Stimulated activated CD8-positive, alpha-beta memory T cell treated with anti-CD3 and anti-CD28 coated beads, Interleukin-15, amount 100 ng/mL, for 1 hour (primary cell): ENCODE data around the gene GNB1.
A peak's percentile ranks its signal among the peaks of the same experiment; 100 is the strongest.
"Not testable (repeated sequence)": the region's sequence is repeated elsewhere in the genome, so short reads cannot be mapped to it uniquely, and the experiment has no call there.

Experiments used
- DNase-seq: peaks from one replicate; pipeline ENCODE4 v3.0.0-alpha.2; 2020; ENCODE audit warnings: low read depth

The GNB1 gene

DNA sequence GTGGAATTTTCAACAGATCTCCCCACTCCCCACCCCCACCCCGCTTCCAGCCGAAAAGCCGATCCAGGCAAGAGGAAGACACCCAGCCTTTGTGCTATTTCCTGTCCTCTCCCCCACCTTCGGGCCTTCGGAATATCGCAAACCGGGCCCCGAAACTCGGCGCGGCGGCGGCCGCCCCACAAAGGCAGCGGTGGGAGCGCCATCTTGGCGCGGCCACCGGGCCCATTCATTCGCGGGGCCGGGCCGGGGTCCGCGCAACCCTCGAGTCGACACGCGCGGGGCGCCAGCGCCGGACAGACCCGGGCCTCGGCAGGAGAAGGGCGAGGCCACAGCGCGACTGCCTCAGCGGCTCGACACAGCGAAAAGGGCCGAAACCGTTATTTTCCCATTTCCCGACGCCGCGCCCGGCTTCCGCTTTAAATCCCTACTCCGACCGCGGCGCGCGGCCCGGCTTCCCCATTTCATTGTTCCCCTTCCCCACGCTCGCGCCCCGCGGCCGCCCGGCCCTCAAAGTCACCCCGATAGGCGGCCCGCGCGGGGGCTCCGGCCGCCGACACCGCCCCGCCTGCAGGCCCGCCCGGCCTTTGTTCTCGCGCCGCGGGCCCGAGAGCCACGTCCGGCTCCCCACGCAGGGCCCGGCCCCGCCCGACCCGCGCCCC, 911 bp downstream of the GNB1 start:
- peak; percentile 22 for DNase-seq

DNA sequence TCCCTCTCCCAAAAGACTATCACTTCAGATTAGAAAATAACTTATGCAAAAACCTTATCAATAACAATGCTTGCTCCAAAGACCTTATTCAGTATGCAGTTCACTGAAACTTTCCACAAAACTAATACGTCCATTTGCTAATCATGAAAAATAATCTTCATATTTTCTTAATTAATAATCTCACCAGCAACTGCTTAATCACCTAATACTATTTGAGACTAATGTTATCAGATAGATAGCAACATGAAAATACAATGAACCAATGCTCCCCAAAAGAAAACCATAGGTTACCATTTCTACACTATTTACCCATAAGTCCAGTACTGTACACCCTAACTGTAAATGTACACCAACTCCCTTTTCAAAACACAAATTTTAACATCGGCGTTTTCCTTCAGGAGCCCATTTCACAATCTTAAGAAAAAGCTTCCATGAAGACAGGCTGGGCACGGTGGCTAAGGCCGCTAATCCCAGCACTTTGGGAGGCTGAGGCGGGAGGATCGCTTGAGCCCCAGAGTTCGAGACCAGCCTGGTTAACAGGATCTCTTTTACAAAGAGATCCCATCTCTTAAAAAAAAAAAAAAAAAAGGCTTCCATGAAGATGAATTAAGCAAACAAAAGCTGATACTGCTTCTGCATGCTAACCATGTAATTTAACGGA, 1.7 kb downstream of the GNB1 start:
- DNase-seq = no peak

DNA sequence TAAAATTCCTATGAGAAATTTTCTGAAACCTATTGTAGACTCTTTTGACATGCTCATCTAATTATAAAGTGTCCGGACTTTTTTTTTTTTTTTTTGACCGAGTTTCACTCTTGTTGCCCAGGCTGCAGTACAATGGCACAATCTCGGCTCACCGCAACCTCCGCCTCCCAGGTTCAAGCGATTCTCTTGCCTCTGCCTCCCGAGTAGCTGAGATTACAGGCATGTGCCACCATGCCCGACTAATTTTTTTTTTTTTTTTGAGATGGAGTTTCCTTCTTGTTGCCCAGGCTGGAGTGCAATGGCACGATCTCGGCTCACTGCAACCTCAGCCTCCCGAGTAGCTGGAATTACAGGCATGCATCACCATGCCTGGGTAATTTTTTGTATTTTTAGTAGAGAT, 7.0 kb downstream of the GNB1 start:
- DNase-seq = not testable (repeated sequence)

DNA sequence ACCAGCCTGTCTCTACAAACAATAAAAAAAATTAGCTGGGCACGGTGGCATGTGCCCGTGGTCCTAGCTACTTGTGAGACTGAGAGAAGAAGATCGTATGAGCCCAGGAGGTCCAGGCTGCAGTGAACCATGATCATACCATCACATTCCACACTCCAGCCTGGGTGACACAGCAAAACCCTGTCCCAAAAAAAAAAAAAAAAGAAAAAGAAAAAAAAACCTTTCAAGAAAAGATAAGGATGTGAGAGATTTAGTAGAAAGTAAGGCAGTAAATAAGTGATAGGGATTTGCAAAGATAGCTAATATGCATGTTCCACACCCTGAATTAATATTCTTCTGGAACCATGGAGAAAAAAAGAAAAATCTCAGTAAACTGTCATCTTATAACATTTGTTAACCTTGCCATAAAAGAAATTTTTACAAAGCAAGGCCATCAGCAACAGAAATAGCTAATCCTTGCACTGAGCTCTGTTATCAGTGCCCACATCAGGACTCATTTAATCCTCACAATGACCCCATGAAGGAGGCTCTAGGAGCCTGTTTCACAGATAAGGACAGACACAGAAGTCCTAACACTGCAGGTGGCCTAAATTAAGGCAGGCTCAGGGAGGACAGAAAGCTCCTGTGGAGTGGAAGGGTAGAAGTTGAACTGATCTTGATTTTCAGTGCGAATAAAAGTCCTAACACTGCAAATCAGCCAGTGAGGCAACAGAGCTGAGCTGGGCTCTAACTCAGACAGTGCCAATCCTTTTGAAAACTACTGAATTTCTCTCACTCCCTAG, 7.6 kb downstream of the GNB1 start:
- no peak for DNase-seq

DNA sequence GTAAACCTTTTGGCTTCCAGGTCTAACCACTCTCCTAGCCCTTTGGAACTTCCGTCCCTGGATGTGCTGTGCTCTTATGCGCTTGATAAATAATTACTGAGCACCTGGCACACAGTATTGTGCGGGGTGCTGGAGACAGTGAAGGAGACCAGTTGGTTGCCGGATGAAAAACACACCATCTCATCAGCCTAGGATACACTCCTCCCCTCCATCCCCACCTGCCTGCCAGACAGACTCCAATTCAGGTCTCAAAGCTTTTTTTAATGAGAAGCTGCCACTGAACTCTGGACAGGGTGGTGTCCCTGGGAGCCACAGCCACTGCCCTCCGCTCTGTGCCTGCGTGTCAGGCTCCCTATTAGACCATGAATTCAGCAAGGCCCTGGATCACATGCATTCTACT, 9.2 kb downstream of the GNB1 start:
- DNase-seq = no peak

DNA sequence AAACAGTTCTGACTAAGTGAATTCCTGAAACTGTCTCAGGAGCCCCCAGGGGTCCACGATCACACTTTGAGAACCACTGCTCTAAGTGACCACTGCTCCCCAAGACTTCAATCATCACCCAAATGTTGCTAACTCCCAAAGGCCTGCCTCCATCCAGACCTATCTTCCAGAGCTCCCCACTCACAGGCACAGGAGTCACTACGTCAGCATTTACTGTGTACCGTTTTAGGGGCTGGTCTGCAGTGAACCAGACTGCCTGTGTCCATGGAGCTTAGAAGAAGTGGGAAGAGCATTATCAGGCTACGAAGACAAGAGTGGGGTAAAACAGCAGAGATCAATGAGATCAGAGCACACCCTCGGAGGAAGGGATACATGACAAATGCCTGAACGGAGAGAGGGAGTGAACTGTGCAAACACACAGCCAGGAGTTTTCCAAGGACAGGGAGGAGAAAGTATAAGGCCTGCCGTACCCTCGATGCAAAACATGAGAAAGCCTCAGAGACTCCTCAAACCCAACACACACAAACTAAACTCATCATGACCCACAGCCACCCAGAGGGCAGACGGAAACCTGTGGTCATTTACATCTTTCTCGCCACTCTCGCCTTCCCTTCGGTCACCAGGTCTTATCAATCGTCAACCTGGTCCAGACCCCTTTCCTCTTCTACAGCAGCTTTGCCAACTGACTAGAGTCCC, 10.1 kb downstream of the GNB1 start:
- no peak for DNase-seq

DNA sequence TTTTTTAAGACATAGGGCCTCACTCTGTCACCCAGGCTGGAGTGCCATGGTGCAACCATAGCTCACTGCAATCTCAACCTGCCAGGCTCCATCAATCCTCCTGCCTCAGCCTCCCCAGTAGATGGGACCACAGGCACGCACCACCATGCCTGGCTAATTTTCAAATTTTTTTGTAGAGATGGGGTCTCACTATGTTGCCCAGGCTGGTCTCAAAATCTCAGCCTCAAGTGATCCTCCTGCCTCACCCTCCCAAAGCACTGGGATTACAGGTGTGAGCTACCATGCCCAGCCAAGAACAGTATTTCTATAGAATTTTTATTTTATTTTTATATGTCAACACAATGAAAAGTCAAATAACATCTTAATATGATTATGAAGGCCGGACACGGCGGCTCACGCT, 10.9 kb downstream of the GNB1 start:
- DNase-seq = no peak

DNA sequence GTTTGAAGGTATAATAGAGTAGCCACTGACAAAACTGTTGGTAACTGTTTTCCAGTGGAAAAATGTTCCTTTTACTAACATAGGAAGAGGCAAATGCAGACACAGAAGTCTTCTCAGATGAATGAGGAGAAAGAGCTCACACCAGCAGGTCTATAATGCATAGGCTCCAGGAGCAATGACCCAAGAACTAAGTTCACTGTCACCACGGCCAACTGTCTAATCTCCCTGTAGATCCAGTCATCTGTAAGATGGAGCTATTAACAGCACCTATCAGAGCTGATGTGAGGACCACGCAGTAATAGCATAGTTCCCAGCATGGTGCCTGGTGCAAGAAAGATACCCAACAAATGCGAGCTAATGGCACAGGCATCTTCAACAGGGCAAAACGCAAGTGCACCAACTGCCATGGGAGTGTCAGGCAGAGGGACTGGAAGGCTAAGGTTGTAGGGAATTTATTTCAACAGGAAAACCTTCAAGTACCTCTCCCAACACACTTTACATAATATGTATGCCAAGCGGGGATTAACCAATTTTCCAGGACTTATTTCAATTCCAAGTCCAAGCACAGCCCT, 12.9 kb downstream of the GNB1 start:
- DNase-seq = no peak

DNA sequence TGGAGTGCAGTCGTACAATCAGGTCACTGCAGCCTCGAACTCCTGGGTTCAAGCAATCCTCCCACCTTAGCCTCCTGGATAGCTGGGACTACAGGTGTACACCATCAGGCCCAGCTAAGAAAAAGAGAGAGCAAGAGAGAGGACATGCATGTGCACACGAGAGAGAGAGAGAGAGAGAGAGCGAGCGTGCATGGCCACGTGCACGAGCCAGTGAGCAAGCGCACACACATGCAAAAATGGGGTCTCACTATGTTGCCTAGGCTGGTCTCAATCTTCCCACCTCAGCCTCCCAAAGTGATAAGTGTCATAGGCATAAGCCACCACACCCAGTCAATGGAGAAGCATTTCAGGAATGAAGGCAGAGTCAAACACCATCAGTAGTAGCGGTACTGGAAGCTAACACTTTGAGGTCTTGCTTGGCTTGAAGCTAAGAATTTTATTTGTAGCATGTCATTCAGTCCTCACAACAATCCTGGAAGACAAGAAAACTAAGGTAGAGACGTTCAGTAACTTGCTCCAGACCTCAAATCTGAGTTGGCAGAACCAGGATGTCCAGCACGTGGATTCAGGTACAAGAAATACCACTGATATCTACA, 14.5 kb downstream of the GNB1 start:
- DNase-seq = no peak

DNA sequence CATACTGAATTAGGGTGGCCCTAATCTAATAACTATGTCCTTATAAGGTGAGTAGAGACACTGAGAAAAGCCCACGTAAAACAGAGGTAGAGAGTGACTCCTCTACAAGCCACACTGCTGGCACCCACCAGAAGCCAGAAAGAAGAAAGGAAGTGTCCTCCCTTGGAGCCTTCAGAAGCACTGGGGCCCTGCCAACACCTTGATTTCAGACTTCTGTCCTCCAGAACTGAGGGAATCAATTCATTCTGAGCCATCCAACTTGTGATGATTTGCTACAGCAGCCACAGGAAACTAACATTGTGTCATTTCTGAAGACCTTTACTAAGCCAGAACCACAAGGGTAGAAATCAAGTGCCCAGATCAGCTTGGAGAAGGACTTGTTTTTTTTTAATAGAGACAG, 15.0 kb downstream of the GNB1 start:
- DNase-seq = no peak

DNA sequence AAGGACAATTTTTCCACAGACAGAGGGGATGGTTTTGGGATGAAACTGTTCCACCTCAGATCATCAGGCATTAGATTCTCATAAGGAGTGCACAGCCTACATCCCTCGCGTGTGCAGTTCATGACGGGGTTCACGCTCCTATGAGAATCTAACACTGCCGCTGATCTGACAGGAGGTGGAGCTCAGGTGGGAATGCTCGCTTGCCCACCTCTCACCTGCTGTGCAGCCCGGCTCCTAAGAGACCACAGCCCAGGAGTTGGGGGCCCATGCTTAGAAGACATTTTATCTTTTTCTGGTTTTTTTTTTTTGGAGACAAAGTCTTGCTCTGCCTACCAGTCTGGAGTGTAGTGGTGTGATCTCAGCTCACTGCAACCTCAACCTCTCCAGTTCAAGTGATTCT, 16.0 kb downstream of the GNB1 start:
- no peak for DNase-seq

DNA sequence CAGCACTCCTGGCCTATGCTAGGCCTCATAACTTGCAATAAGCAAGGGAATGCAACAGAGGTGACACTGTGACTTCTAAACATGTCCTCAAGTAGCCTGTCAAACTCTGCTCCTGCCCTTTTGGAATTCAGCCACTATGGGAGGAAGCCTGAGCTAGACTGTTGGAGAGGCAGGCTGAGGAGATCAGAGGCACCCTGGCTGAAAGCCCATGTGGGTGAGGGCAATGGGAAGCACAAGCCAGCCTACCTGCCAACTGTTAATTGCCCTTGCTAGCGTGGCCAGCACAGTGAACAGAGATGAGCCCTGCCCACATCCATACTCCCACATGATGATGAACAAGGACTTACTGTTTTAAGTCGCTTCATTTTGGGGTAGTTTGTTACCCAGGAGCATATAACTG, 17.7 kb downstream of the GNB1 start:
- DNase-seq = no peak

DNA sequence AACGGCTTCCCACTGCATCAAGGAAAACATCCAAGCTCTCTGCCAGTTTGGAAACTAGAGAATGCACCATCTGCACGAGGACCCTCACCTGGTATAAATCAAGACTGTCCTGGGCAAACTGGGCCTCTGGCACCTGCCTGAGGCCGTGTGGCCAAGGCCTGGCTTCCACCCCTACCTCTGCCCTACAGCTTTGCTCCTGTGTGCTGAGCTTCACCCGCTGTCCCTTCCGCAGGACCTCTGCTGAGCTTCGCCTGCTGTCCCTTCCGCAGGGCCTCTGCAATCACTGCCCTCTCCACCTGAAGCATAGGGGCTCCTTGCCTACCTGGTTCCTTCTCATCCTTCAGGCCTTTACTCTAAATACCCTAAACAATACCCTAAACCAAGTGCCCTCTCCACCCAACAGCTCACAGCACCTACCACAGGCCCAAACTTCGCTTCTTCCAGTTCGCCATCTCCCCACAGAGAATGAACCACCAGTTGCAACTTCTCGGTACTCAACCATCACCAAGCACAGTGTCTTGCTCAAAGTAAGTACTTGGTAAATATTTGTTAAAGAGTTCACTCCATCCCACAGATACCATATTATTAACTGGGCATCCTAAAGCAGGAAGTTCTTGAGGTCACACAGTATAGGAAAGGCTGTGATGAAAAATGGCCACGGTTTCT, 18.4 kb downstream of the GNB1 start:
- DNase-seq = no peak

DNA sequence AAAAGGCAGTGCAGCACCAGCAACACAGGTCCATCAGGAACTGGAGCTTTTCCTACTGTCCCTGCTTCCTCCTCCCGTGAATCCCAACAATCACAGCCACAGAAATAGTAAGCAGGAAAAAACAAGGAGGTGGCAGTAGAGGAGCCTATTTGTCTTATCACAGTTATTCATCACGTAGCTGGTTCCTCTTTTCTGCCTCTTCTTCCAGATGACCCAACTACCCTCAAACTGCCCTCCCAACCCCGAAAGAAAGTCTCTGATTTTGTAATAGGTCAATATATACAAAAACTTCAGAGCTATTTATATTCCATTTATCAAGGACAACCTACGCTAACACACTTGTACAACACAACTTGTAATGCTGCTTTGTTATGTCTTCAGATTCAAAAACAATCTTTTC, 21.4 kb downstream of the GNB1 start:
- DNase-seq = no peak

DNA sequence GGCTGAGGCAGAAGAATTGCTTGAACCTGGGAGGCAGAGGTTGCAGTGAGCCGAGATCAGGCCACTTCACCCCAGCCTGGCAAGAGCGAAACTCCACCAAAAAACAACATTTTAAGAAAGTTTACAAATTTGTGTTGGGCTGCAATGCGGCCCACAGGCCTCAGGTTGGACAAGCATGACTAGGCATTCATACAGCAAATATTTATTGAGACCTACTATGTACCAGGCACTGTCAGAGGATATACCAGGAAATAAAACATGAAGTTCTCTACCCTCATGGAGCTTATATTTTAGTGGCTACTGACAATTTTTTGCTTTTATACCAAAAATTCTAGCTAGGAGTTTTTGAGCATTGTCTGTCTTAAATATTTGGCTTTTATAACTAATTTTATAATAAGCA, 23.7 kb downstream of the GNB1 start:
- DNase-seq = no peak

DNA sequence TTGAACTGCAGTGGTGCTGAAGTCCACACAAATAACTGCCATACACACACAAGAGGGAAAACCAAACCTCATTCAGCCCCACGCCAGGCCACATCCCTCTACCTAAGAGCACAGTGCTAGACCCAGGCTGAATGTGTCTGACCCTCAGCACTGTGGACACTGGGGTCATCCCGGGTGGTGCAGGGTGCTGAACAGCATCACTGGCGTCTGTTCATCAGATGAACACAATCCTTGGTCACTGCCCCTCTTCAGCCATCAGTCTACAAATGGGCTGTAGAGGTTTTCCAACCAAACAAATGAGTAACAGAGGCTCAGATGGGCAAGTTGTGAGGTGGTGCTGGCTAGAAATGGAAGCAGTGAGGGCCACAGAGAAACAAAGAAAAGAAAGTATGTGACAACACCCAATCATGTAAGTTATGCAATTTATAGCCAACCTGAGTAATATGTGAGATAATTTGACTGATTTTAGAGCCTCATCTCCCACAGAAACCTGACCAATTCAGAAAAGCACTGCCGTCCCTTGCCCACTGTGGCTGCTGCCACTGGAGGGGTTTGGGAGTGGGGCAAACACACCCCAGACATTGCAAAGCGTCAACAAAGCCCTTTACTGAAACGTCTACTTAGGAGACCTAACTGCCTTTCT, 27.9 kb downstream of the GNB1 start:
- DNase-seq = no peak

DNA sequence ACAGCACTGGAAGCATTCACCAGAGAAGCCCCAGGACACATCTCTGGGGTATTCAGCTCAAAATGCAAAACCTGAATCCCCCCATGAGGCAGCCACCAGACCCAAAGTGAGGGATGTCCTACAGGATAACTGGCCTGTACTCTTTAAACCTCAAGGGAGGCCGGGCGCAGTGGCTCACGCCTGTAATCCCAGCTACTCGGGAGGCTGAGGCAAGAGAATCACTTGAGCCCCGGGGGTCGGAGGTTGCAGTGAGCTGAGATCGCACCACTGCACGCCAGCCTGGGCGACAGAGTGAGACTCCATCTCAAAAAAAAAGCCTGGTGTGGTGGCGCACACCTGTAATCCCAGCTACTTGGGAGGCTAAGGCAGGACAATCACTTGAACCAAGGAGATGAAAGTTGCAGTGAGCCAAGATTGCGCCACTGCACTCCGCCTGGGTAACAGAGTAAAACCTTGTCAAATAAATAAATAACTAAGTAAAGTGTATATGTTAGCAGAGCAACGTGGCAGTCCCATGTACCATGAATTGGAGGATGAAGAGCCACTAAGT, 29.1 kb downstream of the GNB1 start:
- not testable (repeated sequence) for DNase-seq

DNA sequence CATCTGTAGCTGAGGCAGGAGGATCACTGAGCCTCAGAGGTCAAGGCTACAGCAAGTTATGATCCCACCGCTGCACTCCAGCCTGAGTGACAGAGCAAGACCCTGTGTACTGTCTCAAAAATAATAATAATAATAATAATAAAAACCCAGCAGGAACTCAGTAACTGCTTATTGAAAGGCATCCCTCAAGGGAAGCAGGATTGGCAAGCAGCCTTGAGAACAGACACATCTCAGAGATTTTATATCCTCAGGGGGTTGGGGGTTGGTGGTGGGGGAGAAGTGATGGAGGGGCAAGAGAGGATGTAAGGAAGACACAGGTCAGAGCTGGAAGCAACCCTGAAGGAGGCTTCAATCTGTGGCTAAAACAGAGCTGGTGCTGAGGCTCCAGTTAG, 29.6 kb downstream of the GNB1 start:
- no peak for DNase-seq

DNA sequence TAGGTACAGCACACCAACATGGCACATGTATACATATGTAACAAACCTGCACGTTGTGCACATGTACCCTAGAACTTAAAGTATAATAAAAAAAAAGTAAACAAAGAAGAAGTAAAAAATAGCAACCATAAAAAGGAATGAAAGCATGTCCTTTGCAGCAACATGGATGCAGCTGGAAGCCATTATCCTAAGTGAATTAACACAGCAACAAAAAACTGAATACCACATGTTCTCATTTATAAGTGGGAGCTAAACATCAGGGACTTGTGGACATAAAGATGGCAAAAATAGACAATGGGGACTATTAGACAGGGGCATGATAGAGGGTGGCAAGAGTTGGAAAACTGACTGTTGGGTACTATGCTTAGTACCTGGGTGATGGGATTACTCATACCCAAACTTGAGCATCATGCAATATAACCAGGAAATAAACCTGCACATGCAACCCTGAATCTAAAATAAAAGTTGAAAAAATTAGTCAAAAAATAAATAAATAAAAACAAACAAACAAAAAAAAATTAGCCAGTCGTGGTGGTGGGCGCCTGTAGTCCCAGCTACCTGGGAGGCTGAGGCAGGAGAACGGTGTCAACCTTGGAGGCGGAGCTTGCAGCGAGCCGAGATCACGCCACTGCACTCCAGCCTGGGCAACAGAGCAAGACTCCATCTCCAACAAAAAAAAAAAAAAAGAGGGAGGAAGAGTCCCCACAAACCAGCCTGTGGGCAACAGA, 30.8 kb downstream of the GNB1 start:
- DNase-seq = not testable (repeated sequence)
